ENCODE results near the gene NUDCD2.
A peak's percentile ranks its signal among the peaks of the same experiment; 100 is the strongest.
"Not testable (repeated sequence)": the region's sequence is repeated elsewhere in the genome, so short reads cannot be mapped to it uniquely, and the experiment has no call there.

NUDCD2 gene

GRCh38 chr5:163432544-163432943, 27.4 kb downstream of the NUDCD2 start:
- DNase-seq (ENCODE audit: low spot score) = no peak

DNA sequence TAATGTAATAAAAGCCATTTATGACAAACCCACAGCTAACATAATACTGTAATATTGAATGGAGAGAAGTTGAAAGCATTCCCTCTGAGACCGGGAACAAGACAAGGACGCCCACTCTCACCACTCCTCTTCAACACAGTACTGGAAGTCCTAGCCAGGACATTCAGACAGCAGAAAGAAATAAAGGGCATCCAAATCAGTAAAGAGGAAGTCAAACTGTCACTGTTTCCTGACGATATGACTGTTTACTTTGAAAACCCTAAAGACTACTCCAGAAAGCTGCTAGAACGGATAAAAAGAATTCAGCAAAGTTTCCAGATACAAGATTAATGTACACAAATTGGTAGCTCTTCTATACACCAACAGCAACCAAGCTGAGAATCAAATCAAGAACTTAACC, 33.8 kb downstream of the NUDCD2 start:
- DNase-seq (ENCODE audit: low spot score) = not testable (repeated sequence)

GRCh38 chr5:163424836-163425235, 35.1 kb downstream of the NUDCD2 start:
- no peak for DNase-seq (ENCODE audit: low spot score)

GRCh38 chr5:163415673-163416072, 44.2 kb downstream of the NUDCD2 start:
- DNase-seq (ENCODE audit: low spot score) = not testable (repeated sequence)

GRCh38 chr5:163410505-163410904, 49.4 kb downstream of the NUDCD2 start:
- DNase-seq (ENCODE audit: low spot score) = no peak

DNA sequence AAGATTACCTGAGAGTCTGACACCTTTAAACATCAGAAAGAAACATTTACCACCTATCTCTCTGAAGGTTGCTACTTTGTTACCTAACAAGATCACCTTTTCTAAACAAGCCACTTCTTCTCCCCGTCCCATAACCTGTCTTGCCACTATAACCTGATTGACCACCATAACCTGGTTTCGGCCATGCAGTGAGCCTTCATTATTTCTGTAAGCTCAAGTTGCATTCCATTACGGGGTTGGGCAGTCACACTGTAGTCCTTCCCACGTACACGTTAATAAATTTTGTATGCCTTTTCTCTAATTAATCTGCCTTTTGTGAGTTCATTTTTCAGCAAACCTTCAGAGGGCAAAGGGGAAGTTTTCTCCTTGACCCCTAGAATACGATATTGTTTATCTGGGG, 50.5 kb downstream of the NUDCD2 start:
- DNase-seq (ENCODE audit: low spot score) = no peak

- peak; percentile 58 for DNase-seq (ENCODE audit: low spot score)
These were observed 51.5 kb downstream of the NUDCD2 start for GRCh38 chr5:163408311-163408923.

DNA sequence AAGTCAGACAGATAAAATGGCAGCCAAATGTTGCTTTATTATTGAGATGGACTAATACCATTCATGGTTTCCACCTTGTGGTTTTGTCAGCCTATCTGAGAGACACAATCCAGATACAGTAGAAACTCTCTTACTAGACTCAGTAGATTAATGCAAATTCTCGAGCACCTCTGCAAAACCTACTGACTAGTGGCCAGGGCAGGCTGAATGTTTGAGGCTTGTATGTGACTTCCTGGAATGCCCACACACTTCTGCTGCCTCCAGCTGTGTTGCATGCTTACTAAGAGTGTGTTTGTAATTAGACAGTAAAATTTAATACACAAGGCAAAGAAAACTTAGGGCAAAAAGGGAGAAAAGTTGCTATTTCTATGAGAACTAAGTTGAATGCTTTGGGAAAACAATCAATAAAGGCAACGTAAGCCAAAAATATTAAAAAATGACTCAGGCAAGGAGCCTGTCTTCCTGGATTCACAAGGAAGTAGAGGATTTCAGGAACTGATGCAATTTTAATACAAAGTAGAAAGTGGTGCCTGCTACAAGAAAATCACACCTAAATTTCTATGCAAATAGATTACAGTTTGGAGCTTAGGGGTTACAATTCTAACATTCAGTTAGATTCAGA, 52.8 kb downstream of the NUDCD2 start:
- DNase-seq (ENCODE audit: low spot score) = no peak

GRCh38 chr5:163404364-163405173, 55.3 kb downstream of the NUDCD2 start:
- DNase-seq (ENCODE audit: low spot score) = no peak

- DNase-seq (ENCODE audit: low spot score) = no peak
These were observed 57.9 kb downstream of the NUDCD2 start for GRCh38 chr5:163402007-163402406.

- DNase-seq (ENCODE audit: low spot score) = no peak
These were observed 58.6 kb downstream of the NUDCD2 start for GRCh38 chr5:163401271-163401670.

DNA sequence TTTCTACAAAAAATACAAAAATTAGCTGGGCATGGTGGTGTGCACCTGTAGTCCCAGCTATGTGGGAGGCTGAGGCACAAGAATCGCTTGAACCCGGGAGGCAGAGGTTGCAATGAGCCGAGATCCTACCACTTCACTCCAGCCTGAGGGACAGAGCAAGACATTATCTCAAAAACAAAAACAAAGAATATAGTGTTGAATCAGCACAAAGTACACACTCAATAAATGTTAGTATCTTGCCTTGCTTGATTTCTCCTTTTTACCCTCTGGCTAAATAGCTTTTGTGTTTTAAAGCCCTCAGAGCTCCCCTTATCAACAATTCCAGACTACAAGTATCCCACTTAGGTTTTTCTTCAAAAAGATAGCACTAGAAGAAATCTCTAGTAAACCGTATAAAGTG, 60.0 kb downstream of the NUDCD2 start:
- no peak for DNase-seq (ENCODE audit: low spot score)

GRCh38 chr5:163397354-163397753, 62.5 kb downstream of the NUDCD2 start:
- no peak for DNase-seq (ENCODE audit: low spot score)

- DNase-seq (ENCODE audit: low spot score) = not testable (repeated sequence)
These were observed 63.0 kb downstream of the NUDCD2 start for GRCh38 chr5:163396818-163397340.

Small RNA genes within 50 kb of the gene (small RNA-seq; reads per million reads assigned to genes)
- gene AC008723.1 = 0 reads per million in 2 experiments
